Measurements from ENCODE around the gene P4HA1. TPM values are rescaled to one million over a fixed set of nuclear protein-coding genes. Genes with fewer than 3 reads are reported as not detected.

Gene P4HA1
- total and polyA plus RNA-seq, 2 donors (not counting 3 experiments of a cell fraction or from before 2014, with no cell fraction given) = 14.3 to 29.1 TPM

DNA sequence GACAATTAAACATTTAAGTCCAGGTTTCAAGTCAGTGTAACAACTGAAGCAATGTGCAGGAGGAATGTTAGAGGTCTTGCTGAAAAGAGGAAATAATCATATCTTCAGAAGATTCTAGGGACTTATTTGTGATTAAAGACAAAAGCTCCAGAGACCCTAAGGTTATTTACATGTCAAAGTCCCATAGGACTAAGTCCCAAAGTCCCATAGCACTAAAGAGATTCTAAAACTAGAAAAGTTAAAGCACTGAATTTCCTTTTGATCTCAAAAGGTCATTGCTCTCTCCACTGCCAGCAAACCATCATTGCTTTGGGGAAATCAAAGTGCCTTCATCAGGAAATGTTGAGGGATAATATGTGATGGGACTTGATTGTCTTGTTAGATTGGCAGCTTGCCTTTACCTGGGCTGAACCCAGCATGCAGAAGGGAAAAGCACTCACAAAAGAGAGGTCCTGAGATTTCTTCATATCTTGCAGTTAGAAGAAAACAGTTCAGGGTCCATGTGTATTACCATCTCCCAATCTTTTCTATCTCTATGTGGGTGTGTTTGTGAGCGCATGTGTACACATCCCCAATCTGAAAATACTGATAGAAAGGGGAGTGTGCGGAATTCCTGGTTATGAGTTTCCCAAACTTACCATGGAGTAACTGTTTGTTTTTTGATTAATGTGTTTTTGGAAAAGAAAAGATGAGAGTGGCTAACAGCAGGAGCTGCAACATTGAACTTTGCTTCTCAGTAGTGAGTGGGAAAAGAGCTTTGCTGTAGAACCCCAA lies 35.4 kb upstream of the P4HA1 start:
- H3K79me2 ChIP-seq (ENCODE audit: control insufficient read depth, insufficient read depth, low read length) = no peaks in the 10 kb centered on the region
- no peak overlapping the region for H3K4me2 ChIP-seq (ENCODE audit: insufficient read depth, low read length)
- H3K36me3 ChIP-seq (ENCODE audit: control insufficient read depth in 2 of 2, extremely low read depth in 1 of 2, insufficient read depth in 2 of 2, low read length in 2 of 2) = peaks cover 15 to 29% of the 10 kb centered on the region in 2 experiments
- H3K4me1 ChIP-seq (ENCODE audit: control insufficient read depth, extremely low read depth, insufficient read depth, low read length) = no peaks in the 10 kb centered on the region
- H4K20me1 ChIP-seq (replicated peaks; ENCODE audit: control insufficient read depth, extremely low read depth, insufficient read depth, low read length) = no peaks in the 10 kb centered on the region
- ChIA-PET POLR2A (no interaction called here), CTCF (interaction anchor here (1.2 to 1.6 kb wide), 3 partner anchors 8 to 36 kb away, joined by 3 to 5 read pairs (median 3); partner anchors contain the start of gene P4HA1)
- H3K4me3 ChIP-seq (replicated peaks in 1 of 3; ENCODE audit: insufficient read depth in 1 of 3, low read depth in 1 of 3, low read length in 3 of 3) = no peak overlapping the region
- no peaks in the 10 kb centered on the region for H3K9me3 ChIP-seq (replicated peaks; ENCODE audit: control insufficient read depth, insufficient read depth, low read length)
- H3K27me3 ChIP-seq (ENCODE audit: control insufficient read depth in 2 of 2, insufficient read depth in 2 of 2, low read length in 2 of 2) = no peaks in the 10 kb centered on the region
- TF ChIP-seq POLR2A (IDR thresholded peaks at IDR 0.05; ENCODE audit: low read depth, low read length) = no peak
- no peak for TF ChIP-seq JUN (IDR thresholded peaks at IDR 0.05; ENCODE audit: borderline replicate concordance, insufficient read depth, insufficient read length, low read depth)
- TF ChIP-seq MAX (IDR thresholded peaks at IDR 0.05; ENCODE audit: insufficient read depth, insufficient read length) = no peak
- TF ChIP-seq MYC (IDR thresholded peaks at IDR 0.05; ENCODE audit: low read depth, low read length) = no peak
- TF ChIP-seq, protein P1, sequence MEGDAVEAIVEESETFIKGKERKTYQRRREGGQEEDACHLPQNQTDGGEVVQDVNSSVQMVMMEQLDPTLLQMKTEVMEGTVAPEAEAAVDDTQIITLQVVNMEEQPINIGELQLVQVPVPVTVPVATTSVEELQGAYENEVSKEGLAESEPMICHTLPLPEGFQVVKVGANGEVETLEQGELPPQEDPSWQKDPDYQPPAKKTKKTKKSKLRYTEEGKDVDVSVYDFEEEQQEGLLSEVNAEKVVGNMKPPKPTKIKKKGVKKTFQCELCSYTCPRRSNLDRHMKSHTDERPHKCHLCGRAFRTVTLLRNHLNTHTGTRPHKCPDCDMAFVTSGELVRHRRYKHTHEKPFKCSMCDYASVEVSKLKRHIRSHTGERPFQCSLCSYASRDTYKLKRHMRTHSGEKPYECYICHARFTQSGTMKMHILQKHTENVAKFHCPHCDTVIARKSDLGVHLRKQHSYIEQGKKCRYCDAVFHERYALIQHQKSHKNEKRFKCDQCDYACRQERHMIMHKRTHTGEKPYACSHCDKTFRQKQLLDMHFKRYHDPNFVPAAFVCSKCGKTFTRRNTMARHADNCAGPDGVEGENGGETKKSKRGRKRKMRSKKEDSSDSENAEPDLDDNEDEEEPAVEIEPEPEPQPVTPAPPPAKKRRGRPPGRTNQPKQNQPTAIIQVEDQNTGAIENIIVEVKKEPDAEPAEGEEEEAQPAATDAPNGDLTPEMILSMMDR (IDR thresholded peaks at IDR 0.05; ENCODE audit: extremely low read depth in 1 of 2, insufficient read depth in 1 of 2, low read depth in 1 of 2, low read length in 2 of 2) = no peak
- no peak for TF ChIP-seq POLR2AphosphoS5 (IDR thresholded peaks at IDR 0.05; ENCODE audit: insufficient read depth, low read depth, low read length)
- no peak for TF ChIP-seq EZH2 (IDR thresholded peaks at IDR 0.05; ENCODE audit: borderline replicate concordance, low read depth, low read length, severe bottlenecking)
- TF ChIP-seq FOS (IDR thresholded peaks at IDR 0.05; ENCODE audit: borderline replicate concordance, insufficient read depth, low read length) = no peak
- TF ChIP-seq GATA2 (IDR thresholded peaks at IDR 0.05; ENCODE audit: insufficient read depth, insufficient read length, low read depth, low read length) = no peak
- dilution Hi-C loops (cut with MboI; ENCODE audit: extremely low pct_ligation_motif_present, low sequenced_read_pairs) = no loop called here
- no peak overlapping the region for H3K27ac ChIP-seq (ENCODE audit: insufficient read depth, low read depth, low read length)
- BruUV-seq (replicated peaks) = no TSS peak
- intact Hi-C loops (cut with micrococcal nuclease) = no loop called here
- DNase-seq (ENCODE audit: low read depth, low spot score) = no peak
- H3K9me1 ChIP-seq (replicated peaks; ENCODE audit: control insufficient read depth, extremely low read depth, insufficient read depth, low read length) = no peaks in the 10 kb centered on the region
- H2AFZ ChIP-seq (ENCODE audit: low read depth, low read length) = no peak overlapping the region
- no peak overlapping the region for H3K9ac ChIP-seq (replicated peaks; ENCODE audit: extremely low read depth, insufficient read depth, low read length)
- FAIRE-seq = no peak

Data from endothelial cell of umbilical vein (primary cell).